ENCODE data around the gene TTC21A. TPM values are rescaled to one million over a fixed set of nuclear protein-coding genes. Genes with fewer than 3 reads are reported as not detected.

Gene TTC21A
- total and polyA plus RNA-seq, 11 donors, result 0.72 to 4.8 (median 1.9) TPM

- DNase-seq (peak; percentile 93 to 96 (median 95)), ATAC-seq (peak; percentile 80 to 89 (median 84))
- no peaks in the 10 kb centered on the region for H3K9me3 ChIP-seq
- H3K27me3 ChIP-seq, result no peaks in the 10 kb centered on the region
- TF ChIP-seq, protein P1, sequence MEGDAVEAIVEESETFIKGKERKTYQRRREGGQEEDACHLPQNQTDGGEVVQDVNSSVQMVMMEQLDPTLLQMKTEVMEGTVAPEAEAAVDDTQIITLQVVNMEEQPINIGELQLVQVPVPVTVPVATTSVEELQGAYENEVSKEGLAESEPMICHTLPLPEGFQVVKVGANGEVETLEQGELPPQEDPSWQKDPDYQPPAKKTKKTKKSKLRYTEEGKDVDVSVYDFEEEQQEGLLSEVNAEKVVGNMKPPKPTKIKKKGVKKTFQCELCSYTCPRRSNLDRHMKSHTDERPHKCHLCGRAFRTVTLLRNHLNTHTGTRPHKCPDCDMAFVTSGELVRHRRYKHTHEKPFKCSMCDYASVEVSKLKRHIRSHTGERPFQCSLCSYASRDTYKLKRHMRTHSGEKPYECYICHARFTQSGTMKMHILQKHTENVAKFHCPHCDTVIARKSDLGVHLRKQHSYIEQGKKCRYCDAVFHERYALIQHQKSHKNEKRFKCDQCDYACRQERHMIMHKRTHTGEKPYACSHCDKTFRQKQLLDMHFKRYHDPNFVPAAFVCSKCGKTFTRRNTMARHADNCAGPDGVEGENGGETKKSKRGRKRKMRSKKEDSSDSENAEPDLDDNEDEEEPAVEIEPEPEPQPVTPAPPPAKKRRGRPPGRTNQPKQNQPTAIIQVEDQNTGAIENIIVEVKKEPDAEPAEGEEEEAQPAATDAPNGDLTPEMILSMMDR (IDR thresholded peaks at IDR 0.05), result peak in 9 of 12 donors; percentile 9 to 53 (median 32)
- peak in 1 of 2 donors; percentile 50 for TF ChIP-seq POLR2A (IDR thresholded peaks at IDR 0.05)
- peaks cover 0 to 24% (median 4%) of the 10 kb centered on the region in 9 donors for H3K36me3 ChIP-seq
- H3K27ac ChIP-seq, result peak overlapping the region; percentile 69 to 99 (median 94)
- H3K4me3 ChIP-seq, result peak overlapping the region in 11 of 12 donors; percentile 15 to 53 (median 47)
- 2 to 10% (median 3%) methylated on average over 19 to 64 of the region's 64 CpGs for WGBS, 4 donors
- peaks cover 3 to 84% (median 44%) of the 10 kb centered on the region in 12 donors for H3K4me1 ChIP-seq
- intact Hi-C loops (cut with DNase I), result loop anchor here in 8 of 10 donors (1.0 to 10.0 kb wide), 7 partner anchors 38 to 204 kb away; partner anchors contain the start of genes GORASP1 (in 4 of the 8), TTC21A (in 4 of the 8) and SLC25A38 (in 1 of the 8)
These were observed 73.3 kb downstream of the TTC21A start for GRCh38 chr3:39180546-39181346.

- no peak for TF ChIP-seq POLR2A (IDR thresholded peaks at IDR 0.05)
- TF ChIP-seq, protein P1 (IDR thresholded peaks at IDR 0.05), result no peak
- intact Hi-C loops (cut with DNase I), result loop anchor here in 7 of 10 donors (2.0 to 10.0 kb wide), 6 partner anchors 39 to 203 kb away; partner anchors contain the start of genes GORASP1 (in 4 of the 7), TTC21A (in 4 of the 7) and SLC25A38 (in 1 of the 7)
- Histone ChIP-seq H3K27me3 (no peaks in the 10 kb centered on the region), H3K9me3 (no peaks in the 10 kb centered on the region), H3K36me3 (peaks cover 0 to 33% (median 4%) of the 10 kb centered on the region in 9 donors), H3K4me1 (peaks cover 3 to 91% (median 52%) of the 10 kb centered on the region in 12 donors), H3K27ac (peak overlapping the region; percentile 43 to 99 (median 94)), H3K4me3 (peak overlapping the region in 8 of 12 donors; percentile 30 to 52 (median 48))
- WGBS, 4 donors, result 72 to 80% (median 76%) methylated on average over 7 of the region's 7 CpGs
- no peak for ATAC-seq
- no peak for DNase-seq
These were observed 74.2 kb downstream of the TTC21A start for GRCh38 chr3:39181408-39182335.

GRCh38 chr3:39183211-39184080 lies 76.0 kb downstream of the TTC21A start:
- 60 to 72% (median 65%) methylated on average over 7 to 12 of the region's 12 CpGs for WGBS, 4 donors
- no peaks in the 10 kb centered on the region for H3K27me3 ChIP-seq
- H3K36me3 ChIP-seq, result peaks cover 0 to 51% (median 4%) of the 10 kb centered on the region in 9 donors
- TF ChIP-seq POLR2A (IDR thresholded peaks at IDR 0.05), result no peak
- TF ChIP-seq, protein P1 (IDR thresholded peaks at IDR 0.05), result no peak
- intact Hi-C loops (cut with DNase I), result loop anchor here in 6 of 10 donors (5.0 to 10.0 kb wide), 5 partner anchors 41 to 201 kb away; partner anchors contain the start of genes GORASP1 (in 3 of the 6), TTC21A (in 3 of the 6) and SLC25A38 (in 1 of the 6)
- H3K27ac ChIP-seq, result peak overlapping the region in 9 of 12 donors; percentile 14 to 94 (median 40)
- H3K4me1 ChIP-seq, result peaks cover under 1 to 91% (median 52%) of the 10 kb centered on the region in 12 donors
- ATAC-seq (no peak), DNase-seq (peak in 1 of 5 donors; percentile 33)
- H3K9me3 ChIP-seq, result no peaks in the 10 kb centered on the region
- no peak overlapping the region for H3K4me3 ChIP-seq
